ENCODE results near the gene PARK7. TPM values are rescaled to one million over a fixed set of nuclear protein-coding genes. Genes with fewer than 3 reads are reported as not detected.

PARK7 gene
- total and polyA plus RNA-seq, 4 donors: 140 to 392 (median 267) TPM

DNA sequence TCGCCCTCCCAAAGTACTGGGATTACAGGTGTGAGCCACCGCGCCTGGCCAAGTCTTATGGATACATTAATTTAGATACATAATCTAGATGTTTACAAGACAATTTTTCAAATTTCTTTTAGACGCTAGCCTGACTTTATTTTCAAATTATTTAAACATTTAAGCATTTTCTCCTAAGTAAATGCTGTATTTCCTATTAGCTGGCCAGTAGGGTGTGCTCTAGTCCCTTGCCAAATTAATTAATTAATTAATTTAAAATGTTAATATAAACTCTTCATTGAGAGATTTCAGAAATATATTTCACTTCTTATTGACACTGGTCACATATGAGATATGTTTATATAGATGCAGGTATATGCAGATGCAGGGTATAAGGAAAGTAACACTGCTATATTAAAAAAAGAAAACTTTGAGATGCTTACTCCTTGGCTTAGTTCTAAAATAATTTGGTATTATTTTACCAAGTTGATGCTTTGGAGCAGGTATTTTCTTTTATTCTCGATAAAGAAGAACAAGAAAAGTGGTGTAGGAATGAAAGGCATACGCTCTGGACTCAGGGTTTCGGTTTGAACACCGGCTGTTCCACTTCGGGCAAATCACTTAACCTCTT, 69.8 kb downstream of the PARK7 start:
- H3K9ac ChIP-seq (ENCODE audit: insufficient read depth in 1 of 2, low read length in 2 of 2): no peak overlapping the region

DNA sequence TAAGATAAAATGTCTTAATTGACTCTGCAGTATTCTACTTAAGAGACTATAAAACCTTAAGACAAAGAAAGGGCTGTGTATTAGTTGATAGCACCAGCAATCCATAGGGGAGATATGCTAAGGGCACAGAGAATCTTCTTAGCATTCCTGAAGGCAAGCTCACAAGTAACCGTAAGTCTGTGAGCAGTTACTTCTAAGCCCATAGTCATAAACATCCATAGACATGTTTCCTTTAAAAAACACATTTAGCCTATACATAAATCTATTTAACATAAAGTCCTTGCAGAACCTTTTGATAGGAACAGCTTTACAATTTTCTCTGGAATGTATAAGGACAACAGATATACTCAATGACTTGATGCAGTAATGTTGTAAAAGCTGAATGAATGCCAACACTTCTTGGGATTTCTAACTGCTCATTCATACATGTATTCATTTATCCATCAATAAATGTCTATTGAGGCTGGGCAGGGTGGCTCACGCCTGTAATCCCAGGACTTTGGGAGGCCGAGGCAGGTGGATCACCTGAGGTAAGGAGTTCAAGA, 70.9 kb downstream of the PARK7 start:
- Histone ChIP-seq H3K36me3 (ENCODE audit: control insufficient read depth in 4 of 4, insufficient read depth in 4 of 4, low read length in 4 of 4) (no peaks in the 10 kb centered on the region), H3K9me3 (ENCODE audit: control insufficient read depth in 4 of 4, insufficient read depth in 3 of 4, low read length in 3 of 4) (no peaks in the 10 kb centered on the region), H3K4me3 (no peak overlapping the region), H3K27ac (ENCODE audit: low read depth in 1 of 2, low read length in 1 of 2) (no peak overlapping the region), H3K4me1 (ENCODE audit: control insufficient read depth in 5 of 5, insufficient read depth in 5 of 5, low read length in 5 of 5) (peaks cover 2 to 18% (median 12%) of the 10 kb centered on the region in 5 donors), H3K9ac (ENCODE audit: insufficient read depth in 1 of 2, low read length in 2 of 2) (no peak overlapping the region), H3K27me3 (ENCODE audit: control insufficient read depth in 3 of 3, insufficient read depth in 3 of 3, low read length in 2 of 3) (no peaks in the 10 kb centered on the region)
- ATAC-seq (ENCODE audit: insufficient read depth, low FRiP score) (no peak), DNase-seq (no peak)
- no peak for TF ChIP-seq CTCF (IDR thresholded peaks at IDR 0.05; ENCODE audit: control extremely low read depth, extremely low read depth)
- 92 to 94% methylated on average over 3 of the region's 3 CpGs for WGBS, 2 donors

More for the DNA sequence above, 69.8 kb downstream of the PARK7 start:
- Histone ChIP-seq H3K4me3 (no peak overlapping the region), H3K4me1 (ENCODE audit: control insufficient read depth in 5 of 5, insufficient read depth in 5 of 5, low read length in 5 of 5) (peaks cover 7 to 29% (median 19%) of the 10 kb centered on the region in 5 donors), H3K36me3 (ENCODE audit: control insufficient read depth in 4 of 4, insufficient read depth in 4 of 4, low read length in 4 of 4) (no peaks in the 10 kb centered on the region), H3K27ac (ENCODE audit: low read depth in 1 of 2, low read length in 1 of 2) (no peak overlapping the region), H3K27me3 (ENCODE audit: control insufficient read depth in 3 of 3, insufficient read depth in 3 of 3, low read length in 2 of 3) (no peaks in the 10 kb centered on the region), H3K9me3 (ENCODE audit: control insufficient read depth in 4 of 4, insufficient read depth in 3 of 4, low read length in 3 of 4) (no peaks in the 10 kb centered on the region)
- ATAC-seq (ENCODE audit: insufficient read depth, low FRiP score) (no peak), DNase-seq (peak in 2 of 3 donors; percentile 76)
- WGBS, 2 donors: 62 to 81% methylated on average over 9 of the region's 9 CpGs
- peak; percentile 53 for TF ChIP-seq CTCF (IDR thresholded peaks at IDR 0.05; ENCODE audit: control extremely low read depth, extremely low read depth)

DNA sequence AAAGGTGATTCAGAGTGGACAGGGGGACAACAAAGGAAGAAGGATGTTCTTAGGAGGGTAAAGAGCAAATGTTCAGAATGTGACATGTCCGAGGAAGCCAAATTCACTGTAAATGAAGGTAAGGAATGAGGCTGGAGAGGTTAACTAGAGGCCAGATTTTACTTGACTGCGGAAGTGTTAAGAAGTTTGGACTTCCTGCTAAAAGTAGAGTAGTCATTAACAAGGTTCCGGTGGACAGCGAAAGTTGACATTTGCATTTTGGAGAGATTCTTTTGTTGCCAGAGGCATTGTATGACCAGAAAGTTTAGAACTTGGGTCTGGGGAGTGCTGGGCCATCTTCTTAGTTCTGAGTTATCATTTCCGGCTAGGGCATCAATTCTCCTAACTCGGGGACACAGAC, 71.8 kb downstream of the PARK7 start:
- no peak for TF ChIP-seq CTCF (IDR thresholded peaks at IDR 0.05; ENCODE audit: control extremely low read depth, extremely low read depth)
- no peak overlapping the region for H3K9ac ChIP-seq (ENCODE audit: insufficient read depth in 1 of 2, low read length in 2 of 2)
- H3K9me3 ChIP-seq (ENCODE audit: control insufficient read depth in 4 of 4, insufficient read depth in 3 of 4, low read length in 3 of 4): no peaks in the 10 kb centered on the region
- no peaks in the 10 kb centered on the region for H3K27me3 ChIP-seq (ENCODE audit: control insufficient read depth in 3 of 3, insufficient read depth in 3 of 3, low read length in 2 of 3)
- no peaks in the 10 kb centered on the region for H3K36me3 ChIP-seq (ENCODE audit: control insufficient read depth in 4 of 4, insufficient read depth in 4 of 4, low read length in 4 of 4)
- ATAC-seq (ENCODE audit: insufficient read depth, low FRiP score) (no peak), DNase-seq (no peak)
- H3K4me3 ChIP-seq: no peak overlapping the region
- H3K27ac ChIP-seq (ENCODE audit: low read depth in 1 of 2, low read length in 1 of 2): no peak overlapping the region
- WGBS, 2 donors: 65 to 73% methylated on average over 6 of the region's 6 CpGs
- H3K4me1 ChIP-seq (ENCODE audit: control insufficient read depth in 5 of 5, insufficient read depth in 5 of 5, low read length in 5 of 5): peaks cover 0 to 9% (median 3%) of the 10 kb centered on the region in 5 donors

Small RNA genes within 50 kb of the gene (small RNA-seq; reads per million reads assigned to genes)
- gene RF00019 (ENCODE audit: low replicate concordance): not detected

Other genes starting within 250 kb of the PARK7 start
- 100 to 1,000 TPM; 103 to 146 TPM for gene VAMP3, start 190.4 kb upstream of the PARK7 start, total RNA-seq
- gene VAMP3, start 190.4 kb upstream of the PARK7 start, polyA plus RNA-seq: 10 to 100 TPM; 46.6 to 71.1 TPM
- 10 to 100 TPM; 11.5 to 21.1 TPM for gene PER3, start 177.4 kb upstream of the PARK7 start, total RNA-seq
- 10 to 100 TPM in 1 of 2 donors, 1 to 10 TPM in 1; 3.4 to 11.5 TPM for gene PER3, start 177.4 kb upstream of the PARK7 start, polyA plus RNA-seq
- gene UTS2, start 108.6 kb upstream of the PARK7 start, total RNA-seq: under 1 TPM in 1 of 2 donors, not detected in 1; 0.82 TPM
- 1 to 10 TPM in 1 of 2 donors, not detected in 1; 1.8 TPM for gene UTS2, start 108.6 kb upstream of the PARK7 start, polyA plus RNA-seq
- gene TNFRSF9, start 20.9 kb upstream of the PARK7 start, total RNA-seq: under 1 TPM; 0.64 to 0.65 TPM
- 1 to 10 TPM in 1 of 2 donors, under 1 TPM in 1; 0.45 to 2.0 TPM for gene TNFRSF9, start 20.9 kb upstream of the PARK7 start, polyA plus RNA-seq
- gene ERRFI1, start 64.6 kb downstream of the PARK7 start, total RNA-seq: 10 to 100 TPM; 52.6 to 89.2 TPM
- gene ERRFI1, start 64.6 kb downstream of the PARK7 start, polyA plus RNA-seq: 10 to 100 TPM; 26.5 to 70.3 TPM

Measured in lung (tissue), 13 donors.